ENCODE data around the gene ZBED4. TPM values are rescaled to one million over a fixed set of nuclear protein-coding genes. Genes with fewer than 3 reads are reported as not detected.

The ZBED4 gene
- total RNA-seq, 1 experiment from 2014 or later, result 23.0 TPM

DNA sequence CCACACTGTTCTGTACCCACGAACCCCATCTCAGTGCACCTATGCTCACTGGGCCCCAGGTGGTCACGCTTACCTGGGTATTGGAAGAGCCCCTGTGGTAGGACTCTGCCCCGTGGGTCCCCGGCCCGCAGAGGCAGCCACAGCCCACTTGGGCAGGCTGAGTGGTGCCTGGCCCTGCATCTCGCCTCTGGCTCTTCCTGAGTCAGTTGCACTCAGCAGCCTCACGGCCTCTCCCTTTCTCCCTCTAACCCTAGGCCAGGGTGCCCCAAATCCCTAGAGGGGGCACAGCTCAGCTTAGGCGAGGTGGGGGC, 74.5 kb downstream of the ZBED4 start:
- Mint-ChIP-seq H3K27ac (no peak overlapping the region), H3K36me3 (ENCODE audit: insufficient read depth in 1 of 3, low read depth in 3 of 3) (peaks cover 0 to 14% (median 0%) of the 10 kb centered on the region in 3 experiments; a peak in 4 of 7 replicates), H3K4me3 (no peak overlapping the region), H3K4me1 (peaks cover 3 to 11% of the 10 kb centered on the region in 2 experiments; a peak in 3 of 4 replicates), H3K27me3 (ENCODE audit: low read depth) (peaks cover 26% of the 10 kb centered on the region), H3K9me3 (no peaks in the 10 kb centered on the region)
- H3K4me2 ChIP-seq (ENCODE audit: insufficient read depth, insufficient read length, low read length), result no peak overlapping the region
- no peaks in the 10 kb centered on the region for H4K20me1 ChIP-seq (ENCODE audit: control insufficient read depth, insufficient read depth, insufficient read length)
- H4K8ac ChIP-seq (replicated peaks; ENCODE audit: insufficient read length, low read depth, low read length), result no peak overlapping the region
- H2BK12ac ChIP-seq (ENCODE audit: insufficient read length, low read depth, low read length), result no peak overlapping the region
- no peaks in the 10 kb centered on the region; the same call in 1 of the 2 replicates for H3K27me3 ChIP-seq (ENCODE audit: insufficient read depth, low read length)
- no peaks in the 10 kb centered on the region for H3K79me2 ChIP-seq (ENCODE audit: insufficient read depth, low read length)
- H3K27ac ChIP-seq (ENCODE audit: insufficient read length, low read depth, low read length), result no peak overlapping the region
- no peak overlapping the region for H3K18ac ChIP-seq (ENCODE audit: insufficient read length, low read depth, low read length)
- no peak overlapping the region for H2AFZ ChIP-seq (ENCODE audit: low read length)
- no peak overlapping the region for H3K56ac ChIP-seq (ENCODE audit: insufficient read length, low read depth, low read length)
- no peaks in the 10 kb centered on the region for H3K79me1 ChIP-seq (ENCODE audit: insufficient read depth, low read depth, low read length, poor library complexity, severe bottlenecking)
- H2BK20ac ChIP-seq (ENCODE audit: low read depth, low read length, poor library complexity, severe bottlenecking), result no peak overlapping the region
- H3T11ph ChIP-seq (ENCODE audit: low read length), result no peak overlapping the region
- no peak overlapping the region for H2BK15ac ChIP-seq (ENCODE audit: low read depth, low read length)
- H3K23ac ChIP-seq (ENCODE audit: insufficient read length, low read depth, low read length), result no peak overlapping the region
- no peak overlapping the region for H2AK5ac ChIP-seq (ENCODE audit: insufficient read length, low read length)
- no peak overlapping the region for H3K9ac ChIP-seq (ENCODE audit: extremely low read depth, insufficient read length, low read length)
- no peak overlapping the region for H4K5ac ChIP-seq (ENCODE audit: insufficient read length, low read depth, low read length)
- H2BK5ac ChIP-seq (ENCODE audit: insufficient read length, low read length), result no peak overlapping the region
- H3K14ac ChIP-seq (ENCODE audit: insufficient read depth, low read length), result no peak overlapping the region
- no peak overlapping the region for H4K91ac ChIP-seq (ENCODE audit: insufficient read length, low read depth, low read length)
- H3K4me1 ChIP-seq (ENCODE audit: insufficient read depth, low read length), result no peaks in the 10 kb centered on the region
- WGBS (ENCODE audit: extremely low coverage, insufficient read length, low lambda C conversion rate), result no CpG with 5 or more reads among the region's 8 CpGs
- TF ChIP-seq, protein P1, sequence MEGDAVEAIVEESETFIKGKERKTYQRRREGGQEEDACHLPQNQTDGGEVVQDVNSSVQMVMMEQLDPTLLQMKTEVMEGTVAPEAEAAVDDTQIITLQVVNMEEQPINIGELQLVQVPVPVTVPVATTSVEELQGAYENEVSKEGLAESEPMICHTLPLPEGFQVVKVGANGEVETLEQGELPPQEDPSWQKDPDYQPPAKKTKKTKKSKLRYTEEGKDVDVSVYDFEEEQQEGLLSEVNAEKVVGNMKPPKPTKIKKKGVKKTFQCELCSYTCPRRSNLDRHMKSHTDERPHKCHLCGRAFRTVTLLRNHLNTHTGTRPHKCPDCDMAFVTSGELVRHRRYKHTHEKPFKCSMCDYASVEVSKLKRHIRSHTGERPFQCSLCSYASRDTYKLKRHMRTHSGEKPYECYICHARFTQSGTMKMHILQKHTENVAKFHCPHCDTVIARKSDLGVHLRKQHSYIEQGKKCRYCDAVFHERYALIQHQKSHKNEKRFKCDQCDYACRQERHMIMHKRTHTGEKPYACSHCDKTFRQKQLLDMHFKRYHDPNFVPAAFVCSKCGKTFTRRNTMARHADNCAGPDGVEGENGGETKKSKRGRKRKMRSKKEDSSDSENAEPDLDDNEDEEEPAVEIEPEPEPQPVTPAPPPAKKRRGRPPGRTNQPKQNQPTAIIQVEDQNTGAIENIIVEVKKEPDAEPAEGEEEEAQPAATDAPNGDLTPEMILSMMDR (conservative IDR thresholded peaks at IDR 0.05), result no peak
- no peak for DNase-seq
- no peak overlapping the region for H3K4ac ChIP-seq (ENCODE audit: low read depth, low read length)
- no peak overlapping the region for H2BK120ac ChIP-seq (ENCODE audit: low read depth, low read length, poor library complexity, severe bottlenecking)
- no peaks in the 10 kb centered on the region for H3K9me3 ChIP-seq (ENCODE audit: control insufficient read depth, low read depth, low read length)
- H3K23me2 ChIP-seq (ENCODE audit: insufficient read length, low read depth, low read length, poor library complexity, severe bottlenecking), result no peaks in the 10 kb centered on the region

Measured in H9 (cell line).